ENCODE measurements around the gene GRIK1. TPM values are rescaled to one million over a fixed set of nuclear protein-coding genes. Genes with fewer than 3 reads are reported as not detected.

Gene GRIK1
- total RNA-seq, 5 donors from 2014 or later (not counting 1 experiment from before 2014, with no cell fraction given): not detected

- H3K9me3 ChIP-seq: no peaks in the 10 kb centered on the region
- Mint-ChIP-seq H3K9me3 (no peaks in the 10 kb centered on the region), H3K4me1 (no peaks in the 10 kb centered on the region), H3K27me3 (no peaks in the 10 kb centered on the region), H3K4me3 (no peak overlapping the region), H3K36me3 (peaks cover 6% of the 10 kb centered on the region), H3K27ac (no peak overlapping the region)
- CTCF ChIA-PET: no interaction called here
- POLR2A ChIA-PET: no interaction called here
- no peaks in the 10 kb centered on the region for H3K36me3 ChIP-seq (ENCODE audit: control insufficient read depth in 2 of 2, extremely low read depth in 1 of 2, insufficient read depth in 1 of 2, low read length in 1 of 2)
- H3K4me1 ChIP-seq (ENCODE audit: control insufficient read depth in 1 of 2, extremely low read depth in 1 of 2, insufficient read depth in 2 of 2, low read length in 2 of 2): no peaks in the 10 kb centered on the region
- DNase-seq (no peak), ATAC-seq (replicated peaks in 1 of 4) (no peak)
- 79% methylated on average over 2 of the region's 5 CpGs for WGBS (ENCODE audit: insufficient coverage)
- no peak overlapping the region for H3K4me3 ChIP-seq (ENCODE audit: control insufficient read depth in 1 of 2, extremely low read depth in 1 of 2, low read length in 1 of 2)
- H3K27me3 ChIP-seq (replicated peaks in 1 of 2; ENCODE audit: control insufficient read depth in 2 of 2, extremely low read depth in 1 of 2, insufficient read depth in 2 of 2, low read length in 1 of 2): no peaks in the 10 kb centered on the region
- no peak overlapping the region for H3K27ac ChIP-seq (ENCODE audit: low read length)
These were observed 291.0 kb downstream of the GRIK1 start for GRCh38 chr21:29648710-29649240.

- no peaks in the 10 kb centered on the region for H3K36me3 ChIP-seq (ENCODE audit: control insufficient read depth in 2 of 2, extremely low read depth in 1 of 2, insufficient read depth in 1 of 2, low read length in 1 of 2)
- no peaks in the 10 kb centered on the region for H3K9me3 ChIP-seq
- H3K4me1 ChIP-seq (ENCODE audit: control insufficient read depth in 1 of 2, extremely low read depth in 1 of 2, insufficient read depth in 2 of 2, low read length in 2 of 2): no peaks in the 10 kb centered on the region
- no peak overlapping the region for H3K4me3 Mint-ChIP-seq
- ChIA-PET CTCF (no interaction called here), POLR2A (no interaction called here)
- 95% methylated on average over 3 of the region's 5 CpGs for WGBS (ENCODE audit: insufficient coverage)
- no peak overlapping the region for H3K4me3 ChIP-seq (ENCODE audit: control insufficient read depth in 1 of 2, extremely low read depth in 1 of 2, low read length in 1 of 2)
- no peak overlapping the region for H3K27ac ChIP-seq (ENCODE audit: low read length)
- no peaks in the 10 kb centered on the region for H3K9me3 Mint-ChIP-seq
- no peaks in the 10 kb centered on the region for H3K27me3 Mint-ChIP-seq
- H3K27ac Mint-ChIP-seq: no peak overlapping the region
- no peaks in the 10 kb centered on the region for H3K4me1 Mint-ChIP-seq
- ATAC-seq (replicated peaks in 1 of 4): no peak
- H3K36me3 Mint-ChIP-seq: peaks cover 4% of the 10 kb centered on the region
- no peaks in the 10 kb centered on the region for H3K27me3 ChIP-seq (replicated peaks in 1 of 2; ENCODE audit: control insufficient read depth in 2 of 2, extremely low read depth in 1 of 2, insufficient read depth in 2 of 2, low read length in 1 of 2)
- no peak for DNase-seq
These were observed 292.4 kb downstream of the GRIK1 start for GRCh38 chr21:29647353-29647781.

- H3K4me1 Mint-ChIP-seq: no peaks in the 10 kb centered on the region
- H3K4me3 Mint-ChIP-seq: no peak overlapping the region
- no peaks in the 10 kb centered on the region for H3K9me3 ChIP-seq
- ATAC-seq (replicated peaks in 1 of 4) (no peak), DNase-seq (no peak)
- H3K36me3 Mint-ChIP-seq: no peaks in the 10 kb centered on the region
- no peaks in the 10 kb centered on the region for H3K27me3 Mint-ChIP-seq
- ChIA-PET POLR2A (no interaction called here), CTCF (no interaction called here)
- H3K36me3 ChIP-seq (ENCODE audit: control insufficient read depth in 2 of 2, extremely low read depth in 1 of 2, insufficient read depth in 1 of 2, low read length in 1 of 2): no peaks in the 10 kb centered on the region
- H3K27me3 ChIP-seq (replicated peaks in 1 of 2; ENCODE audit: control insufficient read depth in 2 of 2, extremely low read depth in 1 of 2, insufficient read depth in 2 of 2, low read length in 1 of 2): no peaks in the 10 kb centered on the region
- no peaks in the 10 kb centered on the region for H3K4me1 ChIP-seq (ENCODE audit: control insufficient read depth in 1 of 2, extremely low read depth in 1 of 2, insufficient read depth in 2 of 2, low read length in 2 of 2)
- H3K27ac Mint-ChIP-seq: no peak overlapping the region
- WGBS (ENCODE audit: insufficient coverage): 100% methylated on average over 2 of the region's 3 CpGs
- no peaks in the 10 kb centered on the region for H3K9me3 Mint-ChIP-seq
- H3K27ac ChIP-seq (ENCODE audit: low read length): no peak overlapping the region
- no peak overlapping the region for H3K4me3 ChIP-seq (ENCODE audit: control insufficient read depth in 1 of 2, extremely low read depth in 1 of 2, low read length in 1 of 2)
These were observed 293.9 kb downstream of the GRIK1 start for GRCh38 chr21:29645666-29646553.

DNA sequence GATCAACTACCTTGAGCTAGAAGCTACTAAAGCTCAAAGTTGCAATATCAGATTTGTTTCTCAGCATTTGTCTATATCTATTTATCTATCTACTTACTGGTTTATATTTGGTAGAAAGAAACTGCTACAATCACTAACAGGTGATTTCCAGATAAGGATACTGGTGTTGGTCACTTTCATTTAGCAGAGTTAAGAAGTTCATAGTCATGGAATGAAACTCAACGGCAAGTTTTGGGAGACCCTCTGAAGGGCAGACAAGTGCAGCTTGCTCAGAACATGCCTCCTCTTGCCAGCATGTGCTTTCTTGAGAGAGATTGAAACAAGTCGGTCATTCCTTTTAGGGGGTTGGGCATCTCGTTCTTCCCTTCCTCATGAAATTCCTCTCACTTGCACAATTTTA, 296.5 kb downstream of the GRIK1 start:
- no peaks in the 10 kb centered on the region for H3K9me3 ChIP-seq
- H3K4me1 Mint-ChIP-seq: peaks cover 0 to 3% (median 0%) of the 10 kb centered on the region in 3 donors
- no peak overlapping the region for H3K27ac Mint-ChIP-seq
- ChIA-PET CTCF (no interaction called here), POLR2A (no interaction called here)
- DNase-seq (no peak), ATAC-seq (replicated peaks in 1 of 4) (no peak)
- WGBS (ENCODE audit: insufficient coverage): 100% methylated on average over 1 of the region's 3 CpGs
- H3K4me1 ChIP-seq (ENCODE audit: control insufficient read depth in 1 of 2, extremely low read depth in 1 of 2, insufficient read depth in 2 of 2, low read length in 2 of 2): no peaks in the 10 kb centered on the region
- no peak overlapping the region for H3K4me3 Mint-ChIP-seq
- no peaks in the 10 kb centered on the region for H3K36me3 Mint-ChIP-seq
- no peaks in the 10 kb centered on the region for H3K27me3 ChIP-seq (replicated peaks in 1 of 2; ENCODE audit: control insufficient read depth in 2 of 2, extremely low read depth in 1 of 2, insufficient read depth in 2 of 2, low read length in 1 of 2)
- H3K27me3 Mint-ChIP-seq: no peaks in the 10 kb centered on the region
- H3K9me3 Mint-ChIP-seq: no peaks in the 10 kb centered on the region
- no peak overlapping the region for H3K4me3 ChIP-seq (ENCODE audit: control insufficient read depth in 1 of 2, extremely low read depth in 1 of 2, low read length in 1 of 2)
- H3K36me3 ChIP-seq (ENCODE audit: control insufficient read depth in 2 of 2, extremely low read depth in 1 of 2, insufficient read depth in 1 of 2, low read length in 1 of 2): no peaks in the 10 kb centered on the region
- H3K27ac ChIP-seq (ENCODE audit: low read length): no peak overlapping the region

GRCh38 chr21:29642551-29643245, 297.1 kb downstream of the GRIK1 start:
- Mint-ChIP-seq H3K4me1 (peaks cover 0 to 3% (median 0%) of the 10 kb centered on the region in 3 donors), H3K9me3 (no peaks in the 10 kb centered on the region), H3K4me3 (no peak overlapping the region), H3K36me3 (no peaks in the 10 kb centered on the region), H3K27ac (no peak overlapping the region), H3K27me3 (no peaks in the 10 kb centered on the region)
- Histone ChIP-seq H3K27me3 (replicated peaks in 1 of 2; ENCODE audit: control insufficient read depth in 2 of 2, extremely low read depth in 1 of 2, insufficient read depth in 2 of 2, low read length in 1 of 2) (no peaks in the 10 kb centered on the region), H3K4me3 (ENCODE audit: control insufficient read depth in 1 of 2, extremely low read depth in 1 of 2, low read length in 1 of 2) (no peak overlapping the region), H3K4me1 (ENCODE audit: control insufficient read depth in 1 of 2, extremely low read depth in 1 of 2, insufficient read depth in 2 of 2, low read length in 2 of 2) (no peaks in the 10 kb centered on the region), H3K36me3 (ENCODE audit: control insufficient read depth in 2 of 2, extremely low read depth in 1 of 2, insufficient read depth in 1 of 2, low read length in 1 of 2) (no peaks in the 10 kb centered on the region), H3K9me3 (no peaks in the 10 kb centered on the region), H3K27ac (ENCODE audit: low read length) (no peak overlapping the region)
- ATAC-seq (replicated peaks in 1 of 4) (no peak), DNase-seq (no peak)
- ChIA-PET POLR2A (no interaction called here), CTCF (no interaction called here)
- WGBS (ENCODE audit: insufficient coverage): 96% methylated on average over 9 of the region's 10 CpGs

DNA sequence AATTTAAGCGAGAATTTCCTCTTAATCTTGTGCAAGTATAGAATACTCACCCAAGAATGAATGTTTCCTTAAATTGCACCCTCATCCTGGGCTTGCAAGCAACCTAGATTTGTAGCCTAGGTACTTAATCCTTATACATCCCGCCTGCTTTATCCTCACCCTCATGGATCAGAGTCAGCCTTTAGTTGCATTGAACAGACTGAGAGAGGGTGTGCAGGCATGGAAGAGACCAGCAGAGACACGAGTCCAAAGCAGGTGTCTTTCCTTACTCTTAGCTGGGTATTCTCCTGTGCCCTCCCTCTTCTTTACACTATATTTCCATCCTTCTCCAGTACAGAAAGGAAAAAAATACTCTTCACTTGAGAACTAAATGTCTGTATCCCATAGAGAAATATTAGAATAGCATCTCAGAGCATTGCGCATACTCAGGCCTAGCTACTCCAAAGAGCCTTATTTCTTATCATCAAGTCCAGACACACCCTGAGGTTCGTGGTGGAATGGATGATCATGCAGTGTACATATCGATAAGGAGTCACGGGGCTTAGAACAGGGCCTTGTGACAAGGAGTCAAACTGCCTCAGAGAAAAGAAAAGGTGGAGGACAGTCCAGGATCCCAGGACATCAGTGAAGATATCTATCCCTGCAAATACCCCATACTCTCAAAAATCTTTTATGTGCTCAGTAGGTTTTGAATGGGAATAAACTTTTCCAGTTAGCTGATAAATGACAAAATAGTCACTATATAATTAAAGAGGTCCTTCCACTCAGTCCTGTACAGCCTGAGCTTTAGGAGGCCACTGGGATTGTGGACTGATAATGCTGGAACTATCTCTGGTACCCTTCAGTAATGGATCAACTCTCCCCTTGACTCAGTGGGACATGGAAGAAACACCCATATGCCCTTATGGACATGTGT, 297.9 kb downstream of the GRIK1 start:
- no peaks in the 10 kb centered on the region for H3K27me3 ChIP-seq (replicated peaks in 1 of 2; ENCODE audit: control insufficient read depth in 2 of 2, extremely low read depth in 1 of 2, insufficient read depth in 2 of 2, low read length in 1 of 2)
- H3K27ac ChIP-seq (ENCODE audit: low read length): no peak overlapping the region
- WGBS (ENCODE audit: insufficient coverage): no CpG with 5 or more reads among the region's 7 CpGs
- Mint-ChIP-seq H3K36me3 (no peaks in the 10 kb centered on the region), H3K4me1 (peaks cover 0 to 3% (median 0%) of the 10 kb centered on the region in 3 donors), H3K27ac (no peak overlapping the region), H3K9me3 (no peaks in the 10 kb centered on the region), H3K27me3 (no peaks in the 10 kb centered on the region), H3K4me3 (no peak overlapping the region)
- DNase-seq: no peak
- H3K4me1 ChIP-seq (ENCODE audit: control insufficient read depth in 1 of 2, extremely low read depth in 1 of 2, insufficient read depth in 2 of 2, low read length in 2 of 2): no peaks in the 10 kb centered on the region
- ChIA-PET CTCF (no interaction called here), POLR2A (no interaction called here)
- H3K4me3 ChIP-seq (ENCODE audit: control insufficient read depth in 1 of 2, extremely low read depth in 1 of 2, low read length in 1 of 2): no peak overlapping the region
- no peaks in the 10 kb centered on the region for H3K9me3 ChIP-seq
- no peaks in the 10 kb centered on the region for H3K36me3 ChIP-seq (ENCODE audit: control insufficient read depth in 2 of 2, extremely low read depth in 1 of 2, insufficient read depth in 1 of 2, low read length in 1 of 2)
- no peak for ATAC-seq (replicated peaks in 1 of 4)

Data from T-cell (primary cell).